Prostate gland (tissue), 2 donors: ENCODE data around the gene NAT10.

ENCODE experiments used
- POLR2A ChIP-seq: fragments of 450-650 bp; IDR thresholded peaks from one replicate; pipeline ENCODE4 v1.6.1; 2016; ENCODE audit warnings: antibody characterized with exemption, mild to moderate bottlenecking
- TF ChIP-seq, protein P1 (sequence below), 4 experiments: fragments of 200-600 bp in 2 of 4; fragments of 450-650 bp in 2 of 4; sonication (generic) in 2 of 4; IDR thresholded peaks; 1 replicate in 3 of 4; 2 replicates in 1 of 4; pipeline ENCODE4 v1.5.1; 2016 to 2019; ENCODE audit warnings: antibody characterized with exemption in 4 of 4, mild to moderate bottlenecking in 2 of 4, moderate library complexity in 2 of 4

DNA sequence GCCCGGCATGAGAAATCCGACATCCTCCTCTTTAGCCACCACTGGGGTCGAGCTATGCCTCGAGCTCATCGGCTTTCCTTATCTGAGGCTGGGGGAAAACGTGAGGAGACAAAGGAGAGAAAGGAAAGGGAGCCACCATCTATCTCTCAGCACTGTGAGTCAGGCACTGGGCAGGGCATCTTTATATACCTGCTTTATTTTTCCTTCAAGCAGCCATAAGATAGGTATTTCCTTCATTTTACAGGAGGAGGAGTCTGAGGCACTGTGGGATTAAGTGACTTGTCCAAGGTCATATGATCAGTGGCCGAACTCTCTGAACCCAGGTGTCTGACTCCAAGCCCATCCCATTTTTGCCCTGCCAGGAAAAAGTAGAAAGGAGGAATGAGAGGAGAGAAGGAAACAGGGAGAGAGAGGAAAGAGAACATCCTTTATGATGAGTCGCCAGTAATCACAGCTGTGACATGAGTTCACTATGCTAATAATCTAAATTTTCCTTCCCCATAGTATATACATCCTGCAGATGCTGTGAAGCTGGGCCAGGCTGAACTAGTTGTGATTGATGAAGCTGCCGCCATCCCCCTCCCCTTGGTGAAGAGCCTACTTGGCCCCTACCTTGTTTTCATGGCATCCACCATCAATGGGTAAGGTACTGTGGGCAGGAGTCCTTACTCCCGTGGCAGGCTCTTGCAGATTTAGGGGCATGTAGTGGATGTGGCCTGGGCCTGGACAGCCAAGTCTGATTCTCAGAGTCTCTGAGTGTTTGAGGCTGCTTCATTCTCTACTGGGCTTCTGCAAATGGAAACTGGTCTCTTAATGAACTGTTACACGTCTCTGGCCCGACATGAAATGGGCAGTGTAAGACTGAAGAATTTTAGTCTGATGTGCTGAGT lies 21.8 kb downstream of the NAT10 start:
- TF ChIP-seq, protein P1, sequence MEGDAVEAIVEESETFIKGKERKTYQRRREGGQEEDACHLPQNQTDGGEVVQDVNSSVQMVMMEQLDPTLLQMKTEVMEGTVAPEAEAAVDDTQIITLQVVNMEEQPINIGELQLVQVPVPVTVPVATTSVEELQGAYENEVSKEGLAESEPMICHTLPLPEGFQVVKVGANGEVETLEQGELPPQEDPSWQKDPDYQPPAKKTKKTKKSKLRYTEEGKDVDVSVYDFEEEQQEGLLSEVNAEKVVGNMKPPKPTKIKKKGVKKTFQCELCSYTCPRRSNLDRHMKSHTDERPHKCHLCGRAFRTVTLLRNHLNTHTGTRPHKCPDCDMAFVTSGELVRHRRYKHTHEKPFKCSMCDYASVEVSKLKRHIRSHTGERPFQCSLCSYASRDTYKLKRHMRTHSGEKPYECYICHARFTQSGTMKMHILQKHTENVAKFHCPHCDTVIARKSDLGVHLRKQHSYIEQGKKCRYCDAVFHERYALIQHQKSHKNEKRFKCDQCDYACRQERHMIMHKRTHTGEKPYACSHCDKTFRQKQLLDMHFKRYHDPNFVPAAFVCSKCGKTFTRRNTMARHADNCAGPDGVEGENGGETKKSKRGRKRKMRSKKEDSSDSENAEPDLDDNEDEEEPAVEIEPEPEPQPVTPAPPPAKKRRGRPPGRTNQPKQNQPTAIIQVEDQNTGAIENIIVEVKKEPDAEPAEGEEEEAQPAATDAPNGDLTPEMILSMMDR (IDR thresholded peaks at IDR 0.05): no peak
- TF ChIP-seq POLR2A: no peak
